Upper lobe of left lung (tissue), 4 donors: ENCODE data around the gene NCF1.
"Not testable (repeated sequence)": the region's sequence is repeated elsewhere in the genome, so short reads cannot be mapped to it uniquely, and the experiment has no call there.

Source experiments
- EP300 ChIP-seq, 4 donors: sonication (generic); formaldehyde crosslinking; IDR thresholded peaks; one replicate each; pipeline ENCODE4 v1.5.1; 2017; ENCODE audit warnings: antibody characterized with exemption in 4 of 4, control low read depth in 2 of 4
- POLR2A ChIP-seq, 4 donors: fragments of 450-650 bp; IDR thresholded peaks; one replicate each; pipeline ENCODE4 v1.5.1; 2016 to 2017; ENCODE audit warnings: antibody characterized with exemption in 4 of 4, mild to moderate bottlenecking in 2 of 4
- POLR2AphosphoS5 ChIP-seq, 2 donors: sonication (generic); formaldehyde crosslinking; IDR thresholded peaks; one replicate each; pipeline ENCODE4 v1.5.1; 2017; ENCODE audit warnings: antibody characterized with exemption in 2 of 2
- TF ChIP-seq, protein P1 (sequence below), 6 experiments: fragments of 450-650 bp in 4 of 6; fragments of 200-600 bp in 2 of 6; sonication (generic) in 2 of 6; IDR thresholded peaks; one replicate each; pipeline ENCODE4 v1.5.1; 2016 to 2019; ENCODE audit warnings: antibody characterized with exemption in 6 of 6

DNA sequence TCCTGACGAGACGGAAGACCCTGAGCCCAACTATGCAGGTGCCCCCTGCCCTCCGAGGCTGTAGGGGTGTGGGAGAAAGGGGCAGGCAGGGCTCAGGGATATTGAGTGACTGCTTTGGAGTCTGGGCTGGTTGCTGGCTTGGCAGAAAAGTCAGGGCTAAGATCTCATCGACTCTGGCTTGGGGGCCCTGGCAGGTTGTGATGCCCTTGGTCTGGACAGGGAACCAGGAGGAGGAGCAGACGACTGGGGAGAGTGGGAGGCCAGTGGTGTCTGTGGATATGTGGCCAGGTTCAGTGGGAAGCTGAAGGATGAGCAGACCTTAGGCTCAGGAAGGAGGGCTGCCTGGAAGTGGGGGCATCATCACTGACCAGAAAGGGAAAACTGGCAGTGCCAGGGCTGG is 9.8 kb downstream of the NCF1 start:
- not testable (repeated sequence) for TF ChIP-seq POLR2A, EP300, POLR2AphosphoS5 (IDR thresholded peaks at IDR 0.05)
- TF ChIP-seq, protein P1, sequence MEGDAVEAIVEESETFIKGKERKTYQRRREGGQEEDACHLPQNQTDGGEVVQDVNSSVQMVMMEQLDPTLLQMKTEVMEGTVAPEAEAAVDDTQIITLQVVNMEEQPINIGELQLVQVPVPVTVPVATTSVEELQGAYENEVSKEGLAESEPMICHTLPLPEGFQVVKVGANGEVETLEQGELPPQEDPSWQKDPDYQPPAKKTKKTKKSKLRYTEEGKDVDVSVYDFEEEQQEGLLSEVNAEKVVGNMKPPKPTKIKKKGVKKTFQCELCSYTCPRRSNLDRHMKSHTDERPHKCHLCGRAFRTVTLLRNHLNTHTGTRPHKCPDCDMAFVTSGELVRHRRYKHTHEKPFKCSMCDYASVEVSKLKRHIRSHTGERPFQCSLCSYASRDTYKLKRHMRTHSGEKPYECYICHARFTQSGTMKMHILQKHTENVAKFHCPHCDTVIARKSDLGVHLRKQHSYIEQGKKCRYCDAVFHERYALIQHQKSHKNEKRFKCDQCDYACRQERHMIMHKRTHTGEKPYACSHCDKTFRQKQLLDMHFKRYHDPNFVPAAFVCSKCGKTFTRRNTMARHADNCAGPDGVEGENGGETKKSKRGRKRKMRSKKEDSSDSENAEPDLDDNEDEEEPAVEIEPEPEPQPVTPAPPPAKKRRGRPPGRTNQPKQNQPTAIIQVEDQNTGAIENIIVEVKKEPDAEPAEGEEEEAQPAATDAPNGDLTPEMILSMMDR (IDR thresholded peaks at IDR 0.05), result not testable (repeated sequence)
